GM18502 (cell line): ENCODE measurements around the gene ACSL5.

Experiments
- ATAC-seq: cut with Tn5 transposase; IDR thresholded peaks from one replicate; pipeline ENCODE4 v1.9.1; 2021; ENCODE audit warnings: mild to moderate bottlenecking; ENCODE audit not compliant: unreplicated experiment, poor library complexity

ACSL5 gene, protein sequence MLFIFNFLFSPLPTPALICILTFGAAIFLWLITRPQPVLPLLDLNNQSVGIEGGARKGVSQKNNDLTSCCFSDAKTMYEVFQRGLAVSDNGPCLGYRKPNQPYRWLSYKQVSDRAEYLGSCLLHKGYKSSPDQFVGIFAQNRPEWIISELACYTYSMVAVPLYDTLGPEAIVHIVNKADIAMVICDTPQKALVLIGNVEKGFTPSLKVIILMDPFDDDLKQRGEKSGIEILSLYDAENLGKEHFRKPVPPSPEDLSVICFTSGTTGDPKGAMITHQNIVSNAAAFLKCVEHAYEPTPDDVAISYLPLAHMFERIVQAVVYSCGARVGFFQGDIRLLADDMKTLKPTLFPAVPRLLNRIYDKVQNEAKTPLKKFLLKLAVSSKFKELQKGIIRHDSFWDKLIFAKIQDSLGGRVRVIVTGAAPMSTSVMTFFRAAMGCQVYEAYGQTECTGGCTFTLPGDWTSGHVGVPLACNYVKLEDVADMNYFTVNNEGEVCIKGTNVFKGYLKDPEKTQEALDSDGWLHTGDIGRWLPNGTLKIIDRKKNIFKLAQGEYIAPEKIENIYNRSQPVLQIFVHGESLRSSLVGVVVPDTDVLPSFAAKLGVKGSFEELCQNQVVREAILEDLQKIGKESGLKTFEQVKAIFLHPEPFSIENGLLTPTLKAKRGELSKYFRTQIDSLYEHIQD

DNA sequence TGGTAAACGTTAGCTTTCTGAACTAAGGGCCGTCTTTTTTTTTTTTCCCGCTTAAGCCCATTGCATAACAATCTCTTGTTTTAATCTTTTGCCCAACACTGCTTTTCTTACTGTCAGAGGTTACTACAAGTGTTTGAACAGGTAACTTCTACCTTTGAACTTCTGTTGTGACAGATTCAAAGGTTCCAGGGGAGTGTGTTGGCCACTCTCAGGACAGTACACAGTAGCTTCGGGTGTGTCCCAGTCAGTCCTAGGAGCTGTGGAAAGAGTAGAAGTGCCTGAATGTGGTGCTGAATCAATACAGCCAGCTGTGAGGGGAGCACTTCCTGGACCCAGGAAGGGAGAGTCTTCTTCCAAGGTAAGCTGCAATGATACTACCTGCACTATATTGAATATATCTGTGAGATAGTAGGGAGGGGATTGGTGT, at the start of gene ACSL5:
Gene ACSL5, plus strand, starts transcription at position 205 of the 427 bp plus-strand sequence. CDS start 20,831 bp downstream, outside the sequence.
- ATAC-seq = no peak

DNA sequence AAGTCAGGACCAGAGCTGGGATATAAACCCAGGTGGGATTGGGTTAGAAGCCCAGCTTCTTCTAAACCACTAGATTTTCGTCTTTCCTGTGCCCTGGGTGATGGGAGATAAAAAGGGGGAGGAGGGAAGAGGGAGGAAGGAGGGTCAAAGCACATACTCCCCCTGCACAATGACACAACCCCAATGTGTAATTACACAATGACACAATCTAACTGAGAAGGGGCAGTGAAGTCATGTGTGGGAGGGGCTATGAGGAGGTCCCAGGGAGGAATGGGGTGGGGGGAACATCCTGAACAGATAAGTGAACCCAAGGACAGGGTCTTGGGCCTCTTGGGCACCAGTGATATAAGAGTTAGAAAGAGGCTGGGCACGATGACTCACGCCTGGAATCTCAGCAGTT, 46.2 kb upstream of the ACSL5 start:
- no peak for ATAC-seq

DNA sequence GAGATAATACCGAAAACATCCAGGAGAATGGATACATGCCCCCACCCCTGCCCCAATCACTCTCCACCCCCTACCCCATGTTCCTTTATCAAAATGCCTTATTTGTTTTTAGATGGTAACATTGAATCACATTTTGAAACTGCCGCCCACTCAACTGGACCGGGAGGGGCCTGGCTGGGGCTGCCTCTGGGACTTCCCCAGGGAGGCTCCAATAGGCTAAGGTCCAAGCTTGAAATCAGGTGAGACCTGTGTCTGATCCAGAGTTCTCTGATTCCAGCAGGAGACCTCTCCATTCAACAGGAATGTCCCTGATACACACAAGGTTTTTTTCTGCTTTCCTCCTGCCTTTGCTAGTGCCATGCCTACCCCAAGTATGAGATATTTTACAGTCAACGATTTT, 43.8 kb upstream of the ACSL5 start:
- no peak for ATAC-seq

DNA sequence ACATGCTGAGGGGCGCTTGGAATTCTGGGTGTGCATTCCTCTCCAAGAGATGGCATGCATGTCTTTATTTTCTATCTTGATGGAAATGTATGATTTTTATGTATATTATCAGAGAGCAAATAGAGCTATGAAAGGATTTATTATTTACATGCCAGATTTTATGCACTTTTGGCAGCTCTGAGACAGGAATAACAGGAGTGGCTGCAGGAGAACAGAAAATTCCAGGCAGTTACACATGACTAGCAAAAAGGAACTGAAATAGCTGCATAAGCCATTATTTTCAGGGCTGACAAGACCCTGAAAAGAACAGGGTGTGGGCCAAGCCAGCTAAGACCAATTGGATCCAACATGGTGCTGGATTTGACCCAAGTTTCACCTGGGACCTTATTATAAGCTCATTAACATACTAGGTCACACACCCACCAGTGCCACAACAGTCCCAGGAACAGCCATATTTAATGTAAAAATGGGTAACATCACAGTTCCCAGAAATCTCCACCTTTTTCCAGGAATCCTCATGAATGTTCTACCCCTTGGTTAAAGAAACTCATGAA, 43.2 kb upstream of the ACSL5 start:
- no peak for ATAC-seq

DNA sequence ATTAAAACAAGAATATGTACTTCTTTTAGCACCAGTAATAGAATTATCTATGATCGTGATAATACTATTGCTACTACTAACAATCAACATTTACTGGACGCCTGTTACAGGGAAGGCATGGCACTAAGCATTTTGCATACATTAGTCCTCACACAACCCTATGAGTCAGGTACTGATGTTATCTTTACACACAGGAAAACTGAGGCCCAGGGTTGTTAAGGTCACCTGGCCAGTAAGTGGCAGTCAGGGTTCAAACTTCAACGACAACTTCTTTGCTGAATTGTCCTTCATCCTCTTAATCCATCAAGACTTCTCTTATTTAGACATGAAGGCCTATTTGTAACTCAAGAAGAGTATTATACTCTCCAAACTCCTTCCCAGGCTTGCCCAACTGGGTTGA, 41.9 kb upstream of the ACSL5 start:
- no peak for ATAC-seq

DNA sequence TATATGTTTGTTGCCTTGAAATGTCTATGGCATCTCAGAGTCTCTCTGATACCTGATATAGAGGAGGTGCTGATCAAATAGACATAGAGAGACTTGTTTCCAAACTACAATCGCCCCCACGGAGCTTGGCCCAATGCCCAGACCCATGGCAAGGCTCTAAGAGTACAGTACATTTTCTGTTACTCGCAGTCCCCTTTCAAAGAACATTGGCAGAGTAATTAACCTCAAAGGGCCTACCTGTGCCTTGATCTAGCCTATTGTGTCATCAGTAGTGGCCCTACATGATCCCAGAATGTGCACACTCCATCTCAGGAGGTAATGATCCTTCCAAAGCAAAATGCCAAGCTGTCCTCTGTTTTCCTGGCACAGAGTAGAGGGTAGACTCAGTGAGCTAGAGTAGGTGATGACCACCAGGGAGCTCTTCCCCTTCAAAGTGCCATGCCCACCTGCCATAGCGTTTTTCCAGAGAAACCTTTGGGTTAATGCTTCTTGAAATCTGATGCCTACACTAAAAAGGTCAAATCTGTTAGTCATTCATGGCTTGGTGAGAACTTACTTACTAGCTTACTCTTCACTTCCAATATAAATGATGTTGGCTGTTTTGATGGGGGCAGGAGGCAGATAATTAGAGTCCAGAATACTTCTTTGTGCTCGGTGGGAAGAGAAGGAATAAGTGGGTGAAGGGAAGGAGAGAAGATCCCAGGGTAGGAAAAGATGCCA, 41.2 kb upstream of the ACSL5 start:
- ATAC-seq = no peak

DNA sequence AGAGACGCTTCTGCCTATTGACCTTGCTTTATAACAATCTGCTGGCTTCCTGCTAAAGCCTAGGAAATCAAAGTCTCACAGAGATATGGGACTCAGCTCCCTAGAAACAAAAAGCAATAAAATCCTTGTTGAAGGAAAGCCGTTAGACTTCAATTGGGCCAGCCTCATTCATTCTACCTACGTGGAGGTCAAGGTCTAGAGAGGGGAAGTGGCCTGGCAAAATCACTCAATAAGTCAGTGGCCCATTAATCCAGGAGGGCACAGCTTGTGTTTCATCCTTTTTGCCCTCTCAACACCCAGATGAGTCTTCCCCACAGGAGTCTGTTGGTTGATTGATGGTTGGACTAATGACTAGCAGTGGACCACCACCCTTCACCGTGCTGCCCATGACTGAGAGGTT, 40.5 kb upstream of the ACSL5 start:
- no peak for ATAC-seq

DNA sequence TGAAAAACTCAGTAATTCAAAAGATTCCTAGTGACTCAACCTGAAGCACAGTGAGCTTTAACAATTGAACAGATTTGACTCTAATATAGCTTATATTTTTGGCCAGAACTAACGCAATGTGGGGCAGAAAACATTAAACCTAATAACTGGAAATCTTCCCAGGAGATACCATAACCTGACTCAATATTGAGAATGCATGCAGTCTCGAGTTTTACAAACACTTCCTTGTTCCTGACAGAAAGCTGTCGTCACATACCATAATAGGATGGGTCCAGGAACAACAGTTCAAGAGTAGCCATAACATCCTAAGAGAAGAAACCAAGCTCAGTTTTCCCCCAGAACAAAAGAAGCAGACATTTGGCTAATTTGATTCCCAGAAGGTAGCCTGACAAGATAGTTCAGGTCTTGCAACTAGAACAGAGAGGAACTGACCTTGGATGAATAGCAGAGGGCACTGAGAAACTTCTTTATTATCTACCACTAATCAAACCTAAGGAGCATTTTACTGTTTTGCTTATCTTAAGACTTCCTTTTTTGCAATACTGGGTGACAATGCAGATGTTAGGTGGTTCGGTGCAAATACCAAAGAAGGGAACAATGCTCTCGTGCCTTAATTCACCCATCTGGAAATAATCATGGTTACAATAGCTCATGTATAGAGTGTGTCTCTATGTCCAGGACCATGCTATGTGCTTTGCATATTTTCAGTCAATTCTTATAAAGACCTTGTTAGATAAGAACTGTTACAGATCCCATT, 38.6 kb upstream of the ACSL5 start:
- ATAC-seq = no peak

DNA sequence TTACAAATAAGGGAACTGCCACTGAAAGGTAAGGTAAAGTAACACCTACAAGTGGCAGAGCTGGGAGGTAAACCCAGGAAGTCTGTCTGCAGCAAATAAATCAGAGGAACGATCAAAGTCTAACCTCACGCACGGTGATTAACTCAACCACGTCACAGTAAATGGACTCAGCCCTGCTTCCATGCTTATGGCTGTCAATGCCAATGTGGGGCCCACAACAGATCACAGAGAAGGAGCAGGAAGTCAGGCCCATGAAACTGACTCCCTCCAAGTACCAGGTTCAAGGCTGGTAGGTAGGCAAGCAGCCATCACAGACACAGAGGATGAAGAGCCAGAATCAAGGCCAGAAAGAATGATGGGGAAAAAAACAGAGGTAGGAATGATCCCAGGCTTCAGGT, 38.0 kb upstream of the ACSL5 start:
- ATAC-seq = no peak

DNA sequence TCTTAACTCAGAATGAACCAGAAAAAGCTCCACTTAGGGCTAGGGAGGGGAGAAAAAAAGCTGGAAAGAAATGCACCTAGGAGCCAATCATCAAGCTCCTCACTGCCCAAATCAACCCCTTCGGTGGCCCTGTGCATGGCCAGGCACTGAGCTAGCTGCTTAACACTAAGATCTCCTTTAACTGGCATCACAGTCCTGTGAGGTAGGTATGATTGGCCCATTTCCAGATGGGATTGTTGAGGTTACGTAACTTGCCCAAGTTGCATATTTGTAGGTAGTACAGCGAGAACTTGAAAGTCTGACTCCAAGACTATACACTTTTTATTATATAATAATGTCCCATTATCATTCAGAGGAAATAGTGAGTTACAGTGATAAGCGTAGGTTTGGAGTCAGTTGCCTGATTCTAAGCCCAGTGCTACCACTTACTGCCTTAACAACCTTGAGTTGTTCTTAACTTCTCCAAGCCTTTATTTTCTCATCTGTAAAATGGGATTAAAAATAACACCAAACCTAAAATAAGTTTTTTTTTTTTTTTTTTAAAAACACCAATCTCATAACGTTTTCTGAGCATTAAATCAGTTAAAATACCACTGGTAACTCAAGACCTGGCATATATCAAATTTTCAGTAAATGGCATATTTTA, 37.2 kb upstream of the ACSL5 start:
- no peak for ATAC-seq

DNA sequence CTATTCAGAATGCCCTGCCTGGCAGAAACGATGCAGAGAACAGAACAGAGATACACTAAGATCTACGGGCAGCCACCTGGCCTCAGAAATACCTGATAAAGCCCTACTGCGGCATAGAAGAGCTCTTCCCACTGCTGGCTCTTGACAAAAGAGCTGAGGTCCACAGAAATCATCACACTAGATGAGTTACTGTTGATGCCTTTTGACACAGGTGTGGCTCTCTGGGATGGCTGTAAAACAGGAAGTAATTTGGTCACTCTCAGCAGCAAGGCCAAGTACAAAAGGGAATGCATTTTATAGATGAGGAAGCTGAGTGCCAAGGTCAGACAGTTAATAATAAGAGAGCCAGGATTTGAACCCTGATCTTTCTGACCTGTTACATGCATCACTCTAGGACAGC, 35.0 kb upstream of the ACSL5 start:
- ATAC-seq = no peak

DNA sequence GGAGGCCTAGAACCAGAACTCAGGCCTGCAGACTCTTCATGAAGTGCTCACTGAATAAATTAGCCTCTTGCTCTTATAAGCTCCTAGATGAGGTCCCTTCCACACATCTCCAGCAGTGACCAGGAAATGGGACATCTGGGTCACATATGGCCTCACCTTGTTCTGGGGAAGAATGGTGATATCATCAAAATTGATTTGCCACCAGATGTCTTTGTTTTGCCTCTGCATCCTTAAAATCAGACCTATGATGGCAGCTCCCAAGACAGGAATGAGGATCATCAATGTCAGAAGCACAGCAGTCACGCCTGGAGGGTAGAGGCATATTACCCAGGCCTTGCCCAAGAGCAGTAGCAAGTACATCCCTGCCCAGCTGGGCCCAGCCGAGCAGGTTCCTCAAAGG, 33.3 kb upstream of the ACSL5 start:
- ATAC-seq = no peak

DNA sequence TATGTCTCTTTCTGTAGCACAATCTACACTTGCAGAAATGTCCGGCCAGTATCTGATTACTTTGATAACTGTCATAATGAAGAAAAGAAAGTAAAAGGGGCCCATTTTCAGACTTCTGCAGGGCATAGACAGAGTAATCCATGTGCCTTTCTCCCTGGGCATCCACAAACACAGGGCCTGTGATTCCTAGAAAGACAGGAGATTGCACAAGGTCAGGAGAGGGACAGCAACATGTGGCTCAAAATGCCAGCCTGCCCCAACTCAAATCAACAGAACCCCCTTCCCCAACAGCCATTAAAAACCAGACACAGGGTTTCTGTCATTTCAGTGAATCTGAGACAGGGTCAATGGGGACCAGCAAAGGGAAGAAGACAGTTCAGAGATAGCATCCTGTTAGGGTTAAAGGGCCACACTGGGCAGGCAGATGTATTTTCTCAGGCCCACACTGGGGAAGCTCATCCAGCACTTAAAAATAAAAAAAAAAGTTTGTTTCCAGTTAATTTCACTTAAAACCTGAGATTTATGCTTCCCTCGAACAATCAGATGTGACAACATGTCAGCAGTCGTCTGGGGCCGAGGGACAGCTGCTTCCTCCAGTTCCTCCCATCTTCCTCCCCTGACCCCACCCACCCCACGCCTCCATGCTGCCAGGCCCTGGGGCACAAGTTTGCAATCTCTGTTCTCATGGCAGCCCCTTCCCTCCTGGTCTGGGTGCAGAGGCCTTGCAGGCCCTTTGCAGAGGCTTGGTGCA, 30.7 kb upstream of the ACSL5 start:
- no peak for ATAC-seq

DNA sequence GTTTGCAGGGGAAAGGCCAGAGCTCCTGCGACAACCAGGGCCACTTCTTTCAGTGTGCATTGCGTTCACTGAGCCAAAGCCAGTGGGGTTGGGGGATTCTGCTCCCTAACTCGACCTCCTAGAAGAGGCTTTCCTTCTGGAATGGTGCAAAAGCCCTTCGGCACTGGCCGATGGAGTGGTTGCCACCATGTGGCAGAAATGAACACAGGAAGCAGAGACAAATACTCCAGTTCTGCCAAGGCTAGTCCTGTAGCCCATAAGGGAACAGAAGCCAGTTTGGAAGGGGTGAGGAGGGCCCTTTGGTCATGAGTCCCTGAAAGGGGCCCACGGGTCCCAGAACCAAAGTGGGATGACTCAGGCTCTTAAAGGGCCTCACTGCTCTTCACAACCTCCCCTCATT, 29.7 kb upstream of the ACSL5 start:
- no peak for ATAC-seq

DNA sequence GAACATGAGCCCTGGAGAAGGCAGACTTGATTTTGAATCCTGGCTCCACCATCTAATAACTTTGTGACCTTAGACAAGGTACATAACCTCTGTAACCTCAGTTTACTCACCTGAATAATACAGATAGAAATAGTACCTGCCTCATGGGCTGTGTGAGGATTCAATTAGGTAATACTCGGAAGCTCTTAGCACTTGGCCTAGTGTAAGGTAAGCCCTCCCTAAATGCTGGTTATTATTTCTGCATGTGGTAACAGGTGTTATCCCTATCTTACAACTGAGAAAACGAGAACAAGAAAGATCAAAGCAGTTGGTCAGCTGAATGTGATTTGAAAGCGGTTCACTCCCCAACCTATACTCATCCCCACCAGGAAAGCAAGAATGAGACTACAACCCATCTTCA, 28.7 kb upstream of the ACSL5 start:
- ATAC-seq = no peak

DNA sequence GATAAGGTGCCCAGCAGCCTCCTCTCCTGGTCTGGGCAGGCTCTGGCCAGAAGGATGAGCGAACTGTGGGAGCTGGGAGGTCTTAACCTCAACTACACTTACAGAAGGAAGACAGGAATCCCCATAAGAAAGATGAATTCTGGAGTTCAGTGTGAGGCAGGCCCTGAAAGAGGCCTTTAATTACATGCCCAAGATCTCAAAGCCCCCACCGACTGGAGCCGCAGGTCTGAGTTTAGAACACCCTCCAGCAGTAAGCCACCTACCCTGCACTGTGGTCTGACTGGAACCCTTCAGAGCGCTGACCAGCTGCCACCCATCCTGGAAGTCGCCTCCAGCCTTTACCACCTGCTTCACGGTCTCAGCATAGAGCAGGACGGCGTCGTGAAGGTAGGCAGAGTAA, 28.2 kb upstream of the ACSL5 start:
- no peak for ATAC-seq

DNA sequence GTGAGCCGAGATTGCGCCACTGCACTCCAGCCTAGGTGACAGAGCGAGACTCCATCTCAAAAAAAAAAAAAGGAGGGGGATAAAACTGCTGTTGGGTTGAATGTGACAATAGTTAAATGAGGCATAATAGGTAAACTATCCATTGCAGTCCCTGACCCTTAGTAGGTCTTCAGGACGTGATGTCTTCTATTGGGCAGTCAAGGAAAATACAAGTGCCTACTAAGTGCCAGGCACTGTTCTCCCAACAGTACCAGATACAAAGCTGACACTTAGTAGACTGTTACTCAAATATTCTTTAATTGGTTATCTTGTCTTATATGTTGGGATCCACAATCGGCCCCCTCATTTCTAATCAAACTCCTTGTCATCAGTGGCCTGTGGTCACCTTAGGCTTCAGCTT, 27.1 kb upstream of the ACSL5 start:
- no peak for ATAC-seq

DNA sequence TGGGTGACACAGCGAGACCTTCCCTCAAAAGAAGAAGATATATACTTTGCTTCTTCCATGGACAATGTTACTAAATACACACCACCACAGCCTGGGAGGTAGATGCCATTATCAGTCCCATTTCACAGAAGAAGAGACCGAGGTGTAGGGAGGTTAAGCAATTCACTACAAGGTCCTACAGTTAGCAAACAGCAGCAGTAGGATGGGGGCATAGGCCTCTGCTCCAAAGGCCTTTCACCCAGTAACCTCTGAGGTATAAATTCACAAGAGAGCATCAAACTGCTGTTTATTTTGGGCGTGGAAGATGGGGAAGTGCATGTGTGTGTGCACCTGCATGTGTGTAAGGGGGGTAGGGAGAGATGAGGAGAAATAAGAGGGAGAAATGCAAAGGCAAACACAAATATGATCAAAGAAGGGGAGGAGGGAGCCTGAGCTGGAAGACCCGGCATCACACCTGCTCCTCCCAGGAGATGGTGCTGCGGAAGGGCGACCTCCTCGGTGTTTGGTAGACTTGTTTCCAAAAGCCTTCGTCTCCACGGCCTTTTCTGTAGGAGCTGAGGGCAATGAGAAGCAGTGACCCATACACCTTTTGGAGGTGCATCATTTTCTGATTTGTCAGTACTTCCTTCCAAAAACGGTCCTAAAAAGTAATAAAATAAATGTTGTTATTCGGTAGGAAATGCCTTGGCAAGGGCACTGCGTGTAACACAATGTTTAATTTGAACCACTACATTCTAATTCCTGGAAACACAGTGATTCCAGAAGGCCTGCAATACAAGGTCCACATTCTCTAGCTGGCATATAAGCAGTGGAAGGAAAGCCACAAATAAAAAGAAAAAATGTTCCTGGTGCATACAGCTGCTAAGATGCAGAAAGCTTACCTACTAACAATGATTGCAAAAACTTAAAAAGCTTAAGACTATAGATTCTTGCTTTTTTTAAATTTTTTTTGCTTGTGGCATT, 25.9 kb upstream of the ACSL5 start:
- no peak for ATAC-seq
